Endothelial cell of umbilical vein (primary cell): ENCODE data around the gene HEBP1. TPM values are rescaled to one million over a fixed set of nuclear protein-coding genes. Genes with fewer than 3 reads are reported as not detected.

ENCODE experiments used
- BruUV-seq: library from RNA; stranded (reverse); fragments of 400-500 nt; replicated peaks from 2 replicates; lab custom pipeline; 2021; lab: Mats Ljungman, UMichigan
- CTCF ChIA-PET: fragments of 300-600, 350-600 bp; sonication (Branson Sonifier 250); formaldehyde crosslinking; loops from one replicate; lab custom pipeline; 2021; ENCODE audit warnings: antibody characterized with exemption, inconsistent platforms; lab: Charles Lee
- POLR2A ChIA-PET: fragments of 300-600, 350-600 bp; sonication (Branson Sonifier 250); formaldehyde crosslinking; loops from one replicate; lab custom pipeline; 2021; ENCODE audit warnings: antibody characterized with exemption, inconsistent platforms; lab: Charles Lee
- DNase-seq: peaks from one replicate; pipeline ENCODE4 v3.0.0-alpha.2; 2011; ENCODE audit warnings: low read depth, low spot score
- FAIRE-seq: peaks from 2 replicates; lab custom pipeline; 2011; peaks lifted over from hg19 to GRCh38; lab: Jason Lieb, UNC
- H2AFZ ChIP-seq: 2 replicates; pipeline ENCODE4 v1.6.0; 2012; ENCODE audit warnings: low read depth, low read length, control low read depth, inconsistent platforms
- H3K27ac ChIP-seq: 2 replicates; pipeline ENCODE4 v1.5.1; 2011; ENCODE audit warnings: low read depth, mild to moderate bottlenecking, control low read depth, low read length, moderate library complexity; ENCODE audit not compliant: insufficient read depth
- H3K27me3 ChIP-seq, 2 experiments: 2 replicates each; pipeline versions ENCODE4 v1.6.0 to v1.6.1; 2011; ENCODE audit warnings: low read length in 2 of 2, mixed read lengths in 1 of 2; ENCODE audit not compliant: control insufficient read depth in 2 of 2, insufficient read depth in 2 of 2
- H3K36me3 ChIP-seq, 2 experiments: 2 replicates in 1 of 2; 3 replicates in 1 of 2; pipeline ENCODE4 v1.5.1; 2011; ENCODE audit warnings: low read length in 2 of 2, mild to moderate bottlenecking in 1 of 2, moderate library complexity in 1 of 2; ENCODE audit not compliant: control insufficient read depth in 2 of 2, insufficient read depth in 2 of 2; ENCODE audit errors: extremely low read depth in 1 of 2
- H3K4me1 ChIP-seq: 3 replicates; pipeline ENCODE4 v1.5.1; 2011; ENCODE audit warnings: mild to moderate bottlenecking, low read length; ENCODE audit not compliant: control insufficient read depth, insufficient read depth; ENCODE audit errors: extremely low read depth
- H3K4me2 ChIP-seq: 2 replicates; pipeline ENCODE4 v1.6.1; 2011; ENCODE audit warnings: low read length, control low read depth, mixed read lengths; ENCODE audit not compliant: insufficient read depth
- H3K4me3 ChIP-seq, 3 experiments: fragments of 200-600 bp in 1 of 3; sonication (generic), shearing (Covaris generic) in 1 of 3; replicated peaks in 1 of 3; 2 replicates each; pipeline ENCODE4 v1.5.1; 2011 to 2016; ENCODE audit warnings: control low read depth in 3 of 3, low read length in 3 of 3, mild to moderate bottlenecking in 2 of 3, inconsistent platforms in 1 of 3, low read depth in 1 of 3, moderate library complexity in 1 of 3; ENCODE audit not compliant: insufficient read depth in 1 of 3
- H3K79me2 ChIP-seq: 2 replicates; pipeline ENCODE4 v1.6.0; 2012; ENCODE audit warnings: low read length, inconsistent platforms; ENCODE audit not compliant: control insufficient read depth, insufficient read depth
- H3K9ac ChIP-seq: replicated peaks from 2 replicates; pipeline ENCODE3; 2011; ENCODE audit warnings: low read length, control low read depth; ENCODE audit not compliant: insufficient read depth; ENCODE audit errors: extremely low read depth
- H3K9me1 ChIP-seq: replicated peaks from 3 replicates; pipeline ENCODE4 v1.6.0; 2011; ENCODE audit warnings: mild to moderate bottlenecking, low read length; ENCODE audit not compliant: control insufficient read depth, insufficient read depth; ENCODE audit errors: extremely low read depth
- H3K9me3 ChIP-seq: replicated peaks from 2 replicates; pipeline ENCODE4 v1.5.1; 2012; ENCODE audit warnings: low read length, inconsistent platforms; ENCODE audit not compliant: control insufficient read depth, insufficient read depth
- H4K20me1 ChIP-seq: replicated peaks from 2 replicates; pipeline ENCODE3; 2011; ENCODE audit warnings: mild to moderate bottlenecking, low read length; ENCODE audit not compliant: control insufficient read depth, insufficient read depth; ENCODE audit errors: extremely low read depth
- CTCF ChIP-seq, 2 donors: IDR thresholded peaks; 1 replicate in 1 of 2; 2 replicates in 1 of 2; pipeline ENCODE4 v1.5.1; 2011; ENCODE audit warnings: low read length in 2 of 2, mild to moderate bottlenecking in 2 of 2, moderate library complexity in 2 of 2, control low read depth in 1 of 2, inconsistent platforms in 1 of 2, low read depth in 1 of 2; ENCODE audit not compliant: insufficient read depth in 1 of 2; ENCODE audit errors: extremely low read depth in 1 of 2
- EZH2 ChIP-seq: IDR thresholded peaks from 2 replicates; pipeline ENCODE4 v1.6.1; 2012; ENCODE audit warnings: borderline replicate concordance, low read depth, mild to moderate bottlenecking, moderate library complexity, low read length, inconsistent platforms; ENCODE audit not compliant: severe bottlenecking
- FOS ChIP-seq: IDR thresholded peaks from 2 replicates; pipeline ENCODE4 v1.6.1; 2011; ENCODE audit warnings: mild to moderate bottlenecking, low read length, moderate library complexity, borderline replicate concordance; ENCODE audit not compliant: insufficient read depth
- GATA2 ChIP-seq: IDR thresholded peaks from 2 replicates; pipeline ENCODE4 v1.7.0; 2011; ENCODE audit warnings: low read depth, mild to moderate bottlenecking, moderate library complexity, mixed read lengths, low read length; ENCODE audit not compliant: insufficient read length, insufficient read depth
- JUN ChIP-seq: IDR thresholded peaks from 2 replicates; pipeline ENCODE4 v1.6.1; 2011; ENCODE audit warnings: borderline replicate concordance, low read depth; ENCODE audit not compliant: insufficient read length, insufficient read depth
- MAX ChIP-seq: IDR thresholded peaks from 2 replicates; pipeline ENCODE4 v1.6.1; 2011; ENCODE audit not compliant: insufficient read depth, insufficient read length
- MYC ChIP-seq: IDR thresholded peaks from one replicate; pipeline ENCODE4 v1.6.1; 2011; ENCODE audit warnings: mild to moderate bottlenecking, low read depth, low read length
- POLR2A ChIP-seq: IDR thresholded peaks from 2 replicates; pipeline ENCODE4 v1.6.1; 2012; ENCODE audit warnings: low read depth, mild to moderate bottlenecking, control low read depth, low read length
- dilution Hi-C: fragments of 300-500 bp; cut with MboI; formaldehyde crosslinking; loops from one replicate; pipeline ENCODE4 v1.15.0; 2019; ENCODE audit warnings: low sequenced_read_pairs; ENCODE audit not compliant: extremely low pct_ligation_motif_present
- intact Hi-C: fragments of 100-400 bp; cut with micrococcal nuclease; formaldehyde crosslinking; loops from one replicate; pipeline ENCODE4 v1.10.0; 2022
- polyA plus RNA-seq, 4 experiments: library from polyadenylated mRNA; depleted of rRNA in 3 of 4; stranded (reverse) in 3 of 4; unstranded in 1 of 4; fragments of >200 nt; gene quantifications; 2 replicates each; pipeline versions ENCODE4 v1.2.1 to v1.2.3, GENCODE V29; 2011 to 2012; ENCODE audit warnings: missing spikeins in 1 of 4
- total RNA-seq: library from RNA; stranded (reverse); gene quantifications from 2 replicates; pipeline ENCODE4 v1.2.3, GENCODE V29; 2021

The HEBP1 gene
- total and polyA plus RNA-seq, 2 donors (not counting 3 experiments of a cell fraction or from before 2014, with no cell fraction given): 23.1 to 59.5 TPM

GRCh38 chr12:12930633-12931219 is 69.3 kb downstream of the HEBP1 start:
- FAIRE-seq (no peak), DNase-seq (no peak)
- TF ChIP-seq EZH2: no peak
- no peak for TF ChIP-seq FOS
- no peak for TF ChIP-seq POLR2A
- no peak for TF ChIP-seq CTCF (IDR thresholded peaks at IDR 0.05; ENCODE audit: extremely low read depth in 1 of 2, insufficient read depth in 1 of 2, low read depth in 1 of 2, low read length in 2 of 2)
- no peak for TF ChIP-seq MAX
- TF ChIP-seq GATA2: no peak
- no peak for TF ChIP-seq MYC
- TF ChIP-seq JUN: no peak
- intact Hi-C loops: no loop called here
- Histone ChIP-seq H3K9me3 (no peaks in the 10 kb centered on the region), H2AFZ (no peak overlapping the region), H3K27ac (no peak overlapping the region), H3K79me2 (no peaks in the 10 kb centered on the region), H3K27me3 (no peaks in the 10 kb centered on the region), H4K20me1 (no peaks in the 10 kb centered on the region), H3K4me2 (no peak overlapping the region), H3K9me1 (no peaks in the 10 kb centered on the region), H3K4me3 (no peak overlapping the region), H3K36me3 (no peaks in the 10 kb centered on the region), H3K4me1 (peaks cover 5% of the 10 kb centered on the region), H3K9ac (no peak overlapping the region)
- BruUV-seq: no TSS peak
- POLR2A ChIA-PET: no interaction called here
- CTCF ChIA-PET: interaction anchor here (0.5 kb wide), 1 partner anchor 41 kb away, joined by 3 read pairs; no protein-coding TSS in a partner anchor
- dilution Hi-C loops: no loop called here
